ENCODE data around the gene ADAM23.
"Not testable (repeated sequence)": the region's sequence is repeated elsewhere in the genome, so short reads cannot be mapped to it uniquely, and the experiment has no call there.

ADAM23 gene, protein sequence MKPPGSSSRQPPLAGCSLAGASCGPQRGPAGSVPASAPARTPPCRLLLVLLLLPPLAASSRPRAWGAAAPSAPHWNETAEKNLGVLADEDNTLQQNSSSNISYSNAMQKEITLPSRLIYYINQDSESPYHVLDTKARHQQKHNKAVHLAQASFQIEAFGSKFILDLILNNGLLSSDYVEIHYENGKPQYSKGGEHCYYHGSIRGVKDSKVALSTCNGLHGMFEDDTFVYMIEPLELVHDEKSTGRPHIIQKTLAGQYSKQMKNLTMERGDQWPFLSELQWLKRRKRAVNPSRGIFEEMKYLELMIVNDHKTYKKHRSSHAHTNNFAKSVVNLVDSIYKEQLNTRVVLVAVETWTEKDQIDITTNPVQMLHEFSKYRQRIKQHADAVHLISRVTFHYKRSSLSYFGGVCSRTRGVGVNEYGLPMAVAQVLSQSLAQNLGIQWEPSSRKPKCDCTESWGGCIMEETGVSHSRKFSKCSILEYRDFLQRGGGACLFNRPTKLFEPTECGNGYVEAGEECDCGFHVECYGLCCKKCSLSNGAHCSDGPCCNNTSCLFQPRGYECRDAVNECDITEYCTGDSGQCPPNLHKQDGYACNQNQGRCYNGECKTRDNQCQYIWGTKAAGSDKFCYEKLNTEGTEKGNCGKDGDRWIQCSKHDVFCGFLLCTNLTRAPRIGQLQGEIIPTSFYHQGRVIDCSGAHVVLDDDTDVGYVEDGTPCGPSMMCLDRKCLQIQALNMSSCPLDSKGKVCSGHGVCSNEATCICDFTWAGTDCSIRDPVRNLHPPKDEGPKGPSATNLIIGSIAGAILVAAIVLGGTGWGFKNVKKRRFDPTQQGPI

DNA sequence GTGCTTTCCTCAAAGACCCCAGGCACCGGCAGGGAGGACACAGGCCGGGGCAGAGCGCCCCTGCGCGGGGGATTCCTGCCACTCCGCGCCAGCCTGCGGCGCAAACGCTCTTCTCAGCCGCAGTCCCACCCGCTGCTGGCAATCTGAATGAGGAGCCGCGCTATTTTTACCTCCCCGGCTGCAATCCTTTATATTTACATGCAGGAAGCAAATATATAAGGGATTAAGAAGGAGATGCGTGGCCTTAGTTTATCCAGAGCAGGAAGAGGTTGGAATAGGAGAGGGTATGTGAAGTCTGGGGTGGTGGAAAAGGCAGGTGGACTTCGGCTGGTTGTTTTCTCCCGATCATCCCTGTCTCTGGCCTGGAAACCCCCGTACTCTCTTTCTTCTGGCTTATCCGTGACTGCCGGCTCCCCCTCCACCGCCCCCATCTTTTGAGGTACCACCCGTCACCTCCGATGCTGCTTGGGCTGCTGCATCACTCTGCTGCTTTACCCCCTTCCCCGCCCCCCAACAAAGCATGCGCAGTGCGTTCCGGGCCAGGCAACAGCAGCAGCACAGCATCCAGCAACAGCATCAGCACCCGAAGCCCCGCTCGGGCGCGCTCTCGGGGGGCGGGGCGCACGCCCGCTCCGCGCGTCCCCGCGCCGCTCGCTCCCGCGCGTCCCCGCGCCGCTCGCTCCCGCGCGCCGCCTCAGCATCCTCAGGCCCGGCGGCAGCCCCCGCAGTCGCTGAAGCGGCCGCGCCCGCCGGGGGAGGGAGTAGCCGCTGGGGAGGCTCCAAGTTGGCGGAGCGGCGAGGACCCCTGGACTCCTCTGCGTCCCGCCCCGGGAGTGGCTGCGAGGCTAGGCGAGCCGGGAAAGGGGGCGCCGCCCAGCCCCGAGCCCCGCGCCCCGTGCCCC, at the start of gene ADAM23:
Gene ADAM23 (plus strand): TSS at position 700 of the 902 bp plus-strand sequence. CDS start 335 bp downstream, outside the sequence.
- DNase-seq (ENCODE audit: low spot score) = peak; percentile 92

DNA sequence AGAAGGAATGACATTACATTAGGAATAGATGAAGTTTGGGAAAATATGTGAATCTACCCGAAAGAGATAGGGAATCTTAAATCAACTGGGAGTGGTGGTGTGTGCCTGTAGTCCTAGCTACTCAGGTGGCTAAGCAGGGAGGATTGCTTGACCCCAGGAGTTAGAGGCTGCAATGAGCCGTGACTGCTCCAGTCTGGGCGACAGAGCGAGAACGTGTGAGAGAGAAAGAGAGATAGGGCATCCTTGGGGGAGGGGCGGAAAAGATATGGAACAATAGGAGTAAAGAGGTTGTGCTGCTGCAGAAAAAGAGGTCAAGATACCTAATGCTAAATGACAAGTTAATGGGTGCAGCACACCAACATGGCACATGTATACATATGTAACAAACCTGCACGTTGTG, 47.1 kb upstream of the ADAM23 start:
- no peak for DNase-seq (ENCODE audit: low spot score)

DNA sequence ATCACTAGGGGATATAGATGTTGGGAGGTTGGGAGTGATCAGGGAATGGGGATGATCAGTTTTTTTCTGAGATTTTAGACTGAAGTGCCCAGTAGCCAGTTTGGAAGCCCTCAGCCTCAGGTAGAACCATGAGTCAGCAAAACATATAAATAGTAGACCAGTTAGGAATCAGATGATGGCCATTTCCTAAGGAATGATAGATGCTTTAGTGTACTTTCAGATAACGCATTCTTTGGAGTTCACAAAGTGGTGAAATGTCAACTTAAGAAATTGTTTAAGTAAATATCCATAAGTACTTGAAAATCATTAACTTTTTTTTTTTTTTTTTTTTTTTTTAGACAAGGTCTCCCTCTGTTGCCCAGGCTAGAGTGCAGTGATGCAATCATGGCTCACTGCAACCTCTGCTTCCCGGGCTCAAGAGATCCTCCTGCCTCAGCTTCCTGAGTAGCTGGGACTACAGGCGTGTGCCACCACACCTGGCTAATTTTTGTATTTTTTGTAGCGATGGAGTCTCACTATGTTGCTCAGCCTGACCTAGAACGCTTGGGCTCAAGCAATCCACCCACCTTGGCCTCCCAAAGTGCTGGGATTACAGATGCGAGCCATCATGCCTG, 40.3 kb upstream of the ADAM23 start:
- DNase-seq (ENCODE audit: low spot score) = not testable (repeated sequence)

DNA sequence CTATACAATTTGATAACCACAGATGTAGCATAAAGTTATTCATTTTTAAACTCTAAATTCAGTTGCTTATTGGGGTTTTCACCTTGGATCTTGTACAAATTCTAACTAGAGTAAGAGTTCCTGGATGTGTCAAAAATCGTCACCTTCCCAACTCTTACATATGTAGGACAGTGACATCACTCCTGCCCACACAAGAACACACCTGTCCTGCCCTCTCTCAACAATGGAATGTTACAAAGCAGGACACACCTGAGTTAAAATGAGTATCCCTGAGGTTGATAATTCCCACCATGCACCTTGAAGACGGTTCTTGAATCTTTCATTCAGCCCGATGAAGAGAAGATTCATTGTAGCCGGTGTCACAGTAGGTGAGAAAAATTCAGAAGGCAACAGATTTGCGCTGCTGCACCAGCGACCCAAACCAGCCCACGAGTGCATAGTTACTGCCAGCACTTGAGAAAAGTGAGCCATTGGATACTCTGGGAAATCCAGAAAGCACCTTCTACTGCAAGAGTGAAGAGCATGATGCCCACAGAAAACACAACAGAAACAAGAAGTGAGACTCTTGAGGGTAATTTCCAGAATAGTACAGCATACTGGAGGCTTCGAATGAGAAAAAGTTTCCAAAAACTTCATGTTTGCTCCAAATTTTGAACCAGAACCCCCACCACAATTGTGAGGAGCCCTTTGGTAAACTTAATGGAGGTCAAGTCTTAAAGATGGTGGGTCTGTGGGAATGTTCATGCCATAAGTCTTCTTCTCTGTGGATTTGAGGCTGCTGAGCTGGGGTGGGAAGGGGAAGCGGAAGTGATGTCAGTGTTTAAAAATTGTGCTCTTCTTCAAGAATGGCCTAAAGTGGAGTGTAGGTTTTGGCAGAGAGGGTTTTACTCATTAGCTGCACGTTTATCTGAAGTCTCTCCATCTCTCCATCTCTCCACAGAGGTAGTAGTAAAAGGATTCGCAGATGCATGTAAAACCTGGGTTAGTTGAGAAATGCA, 34.7 kb upstream of the ADAM23 start:
- no peak for DNase-seq (ENCODE audit: low spot score)

DNA sequence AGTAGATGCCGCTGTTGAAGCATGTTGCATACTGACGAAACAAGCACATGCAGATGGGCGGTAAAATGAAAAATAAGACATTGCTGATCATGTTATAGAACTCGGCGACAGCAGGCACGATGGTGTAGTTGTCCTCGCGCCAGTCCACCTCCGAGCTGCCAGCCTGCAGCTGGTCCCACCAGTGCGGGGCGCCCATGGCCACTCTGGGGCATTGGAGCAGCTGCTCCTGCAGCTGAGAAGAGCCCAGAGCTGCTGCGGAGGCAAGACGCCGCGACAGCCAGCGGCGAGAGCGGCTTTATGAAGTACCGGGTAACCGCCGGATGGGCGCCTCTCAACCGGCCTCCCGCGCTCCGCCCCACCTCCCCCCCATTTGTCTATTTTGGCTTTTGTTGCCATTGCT, 32.6 kb upstream of the ADAM23 start:
- no peak for DNase-seq (ENCODE audit: low spot score)

DNA sequence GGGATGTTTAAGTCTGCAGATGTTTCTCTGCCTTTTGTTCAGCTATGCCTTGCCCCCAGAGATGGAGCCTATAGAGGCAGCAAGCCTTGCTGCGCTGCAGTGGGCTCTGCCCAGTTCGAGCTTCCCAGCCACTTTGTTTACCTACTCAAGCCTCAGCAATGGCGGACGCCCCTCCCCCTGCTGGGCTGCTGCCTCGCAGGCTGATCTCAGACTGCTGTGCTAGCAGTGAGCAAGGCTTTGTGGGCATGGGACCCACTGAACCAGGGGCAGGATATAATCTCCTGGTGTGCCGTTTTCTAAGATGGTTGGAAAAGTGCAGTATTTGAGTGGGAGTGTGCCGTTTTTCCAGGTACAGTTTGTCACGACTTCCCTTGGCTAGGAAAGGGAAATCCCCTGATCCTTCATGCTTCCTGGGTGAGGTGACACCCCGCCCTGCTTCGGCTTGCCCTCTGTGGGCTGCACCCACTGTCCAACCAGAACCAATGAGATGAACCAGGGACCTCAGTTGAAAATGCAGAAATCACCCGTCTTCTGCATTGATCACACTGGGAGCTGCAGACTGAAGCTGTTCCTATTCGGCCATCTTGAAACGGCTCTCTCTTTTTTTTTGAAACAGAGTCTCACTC, 27.6 kb upstream of the ADAM23 start:
- DNase-seq (ENCODE audit: low spot score) = no peak

DNA sequence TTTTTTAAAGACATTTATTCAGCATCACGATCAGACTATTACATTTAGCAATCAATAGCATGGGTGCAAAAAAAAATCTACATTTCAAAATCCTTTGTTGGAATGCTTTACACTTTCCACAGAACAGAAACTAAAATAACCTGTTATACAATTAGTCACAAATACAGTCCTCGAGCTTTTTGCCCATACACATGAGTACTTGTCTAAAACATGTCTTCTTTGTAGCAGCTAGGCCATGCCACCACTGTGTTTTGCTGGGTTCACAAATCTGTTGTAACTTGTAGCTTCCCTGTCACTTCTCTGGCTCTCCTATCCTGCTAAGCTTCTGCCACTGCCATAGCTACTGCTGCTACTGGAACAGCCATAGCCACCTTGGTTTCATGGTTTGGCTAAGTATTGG, 24.4 kb upstream of the ADAM23 start:
- no peak for DNase-seq (ENCODE audit: low spot score)

DNA sequence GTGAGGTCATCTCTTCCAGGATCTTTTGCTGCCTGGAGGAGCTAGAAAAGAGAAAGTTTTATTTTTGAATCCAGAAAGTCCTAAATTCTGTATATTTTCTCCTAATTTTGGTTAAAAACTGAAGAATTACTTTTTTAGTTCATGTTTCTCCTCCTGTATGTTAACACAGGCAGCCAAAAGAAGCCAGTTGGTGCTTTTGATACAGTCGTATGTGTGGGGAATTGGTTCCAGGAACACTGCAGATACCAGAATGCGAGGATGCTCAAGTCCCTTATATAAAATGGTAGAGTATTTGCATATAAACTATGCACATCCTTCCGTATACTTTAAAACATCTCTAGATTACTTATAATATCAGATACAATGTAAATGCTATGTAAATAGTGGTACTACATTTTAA, 22.6 kb upstream of the ADAM23 start:
- DNase-seq (ENCODE audit: low spot score) = no peak

DNA sequence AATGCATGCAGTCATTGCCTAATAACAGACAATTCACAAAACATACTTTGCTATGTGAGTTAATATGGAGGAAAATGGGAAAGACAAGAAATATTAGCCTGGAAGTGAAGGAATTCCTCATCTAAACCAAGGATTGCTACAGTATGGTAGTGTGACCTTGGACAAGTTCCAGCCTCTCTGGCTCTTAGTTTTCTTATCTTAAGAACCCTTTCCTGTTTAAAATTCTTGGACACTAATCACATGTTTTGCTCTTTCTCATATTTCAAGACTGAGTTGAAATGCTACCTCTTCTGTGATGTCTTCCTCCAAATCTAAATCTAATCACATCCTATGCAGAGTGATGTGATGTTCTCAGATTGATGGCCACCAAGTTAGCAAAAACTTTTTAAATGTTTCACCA, 20.8 kb upstream of the ADAM23 start:
- no peak for DNase-seq (ENCODE audit: low spot score)

DNA sequence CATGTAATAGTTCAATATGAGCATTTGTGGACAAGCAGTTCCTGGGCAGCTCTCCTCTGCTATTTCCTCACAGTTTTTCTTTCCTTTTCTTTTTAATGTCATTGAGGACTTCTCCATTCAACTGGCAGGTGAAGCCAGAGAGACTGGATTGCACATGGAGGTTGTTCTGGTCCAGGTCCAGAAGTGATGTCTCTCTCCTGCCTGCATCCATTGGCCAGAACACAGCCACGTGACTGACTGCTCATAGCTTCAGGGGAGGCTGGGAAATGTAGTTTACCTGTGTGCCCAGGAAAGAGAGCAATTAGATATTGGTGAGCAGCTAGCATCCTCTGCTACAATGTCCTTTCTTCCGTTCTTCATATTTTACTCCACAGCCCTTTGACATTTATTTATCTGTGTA, 20.2 kb upstream of the ADAM23 start:
- DNase-seq (ENCODE audit: low spot score) = no peak

DNA sequence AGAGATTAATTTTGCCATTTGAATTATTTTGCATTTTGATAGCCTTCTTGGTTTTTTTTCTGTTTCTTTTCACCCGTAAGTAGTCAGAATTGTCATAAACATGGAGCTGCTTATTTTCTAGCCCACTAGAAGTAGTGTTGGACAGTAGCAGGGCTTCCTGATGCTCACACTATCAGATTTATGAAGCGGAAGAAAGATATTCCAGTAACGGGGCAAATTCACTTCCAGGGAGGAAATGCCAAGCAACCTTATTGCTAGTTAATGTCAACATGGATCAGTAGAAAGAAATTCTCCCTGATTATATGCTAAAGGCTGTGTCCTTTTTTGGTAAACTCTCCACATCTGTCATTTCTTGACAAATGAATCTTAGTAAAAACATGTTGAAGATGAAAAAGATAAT, 19.2 kb upstream of the ADAM23 start:
- DNase-seq (ENCODE audit: low spot score) = no peak

DNA sequence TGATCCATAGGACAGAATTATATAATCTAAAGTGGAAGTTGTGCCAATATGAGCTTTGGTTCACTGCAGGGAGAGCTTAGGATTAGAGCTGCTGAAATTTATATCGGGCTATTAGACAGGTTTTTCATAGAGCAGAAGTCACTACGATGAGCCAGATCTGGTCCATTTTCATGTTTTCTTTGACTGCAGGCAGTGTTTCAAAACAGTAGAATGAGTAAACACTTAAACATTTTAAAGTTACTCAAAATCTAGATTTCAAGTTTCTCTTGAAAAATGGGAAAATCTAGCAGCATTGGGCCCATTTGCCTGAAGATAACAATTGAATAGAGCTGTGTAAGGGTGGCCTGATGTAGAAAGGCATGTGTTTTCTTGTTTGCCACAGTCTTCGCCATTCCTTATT, 14.5 kb upstream of the ADAM23 start:
- DNase-seq (ENCODE audit: low spot score) = no peak

DNA sequence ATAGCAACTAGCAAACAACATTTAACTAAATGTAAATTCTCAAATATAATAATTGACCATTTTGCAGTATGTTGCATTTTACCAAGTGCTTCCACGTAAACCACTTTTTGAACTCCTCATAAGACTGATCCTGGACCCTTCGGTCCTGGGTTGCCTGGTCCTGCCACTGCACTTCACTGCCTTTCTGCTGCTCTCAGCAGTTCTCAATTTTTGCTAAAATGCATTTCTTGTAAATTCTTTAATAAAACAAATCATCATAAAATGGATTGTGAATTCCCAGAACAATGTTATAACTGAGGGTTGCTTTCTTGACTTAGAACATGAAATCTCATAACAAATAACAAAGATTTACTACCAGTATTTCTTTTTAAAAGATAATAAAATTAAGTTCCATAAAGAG, 12.9 kb upstream of the ADAM23 start:
- no peak for DNase-seq (ENCODE audit: low spot score)

DNA sequence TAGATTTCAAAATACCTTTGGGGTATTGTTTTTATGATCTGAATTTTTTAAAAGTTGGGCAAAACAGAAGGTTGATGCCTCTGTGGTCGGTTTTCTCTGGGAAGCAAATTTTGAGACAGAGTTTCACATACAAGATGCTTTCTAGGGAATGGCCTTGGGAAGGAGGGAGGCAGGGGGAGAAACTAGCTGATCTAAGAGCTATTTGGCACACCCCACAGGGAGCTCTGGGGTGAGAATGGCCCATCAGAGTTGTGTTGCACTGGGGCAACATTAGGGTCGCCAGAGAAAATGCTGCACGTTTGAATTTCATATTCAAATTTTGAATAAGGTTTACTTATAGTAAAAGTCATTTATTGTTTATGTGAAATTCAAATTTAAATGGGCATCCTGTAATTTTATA, 11.9 kb upstream of the ADAM23 start:
- DNase-seq (ENCODE audit: low spot score) = no peak

DNA sequence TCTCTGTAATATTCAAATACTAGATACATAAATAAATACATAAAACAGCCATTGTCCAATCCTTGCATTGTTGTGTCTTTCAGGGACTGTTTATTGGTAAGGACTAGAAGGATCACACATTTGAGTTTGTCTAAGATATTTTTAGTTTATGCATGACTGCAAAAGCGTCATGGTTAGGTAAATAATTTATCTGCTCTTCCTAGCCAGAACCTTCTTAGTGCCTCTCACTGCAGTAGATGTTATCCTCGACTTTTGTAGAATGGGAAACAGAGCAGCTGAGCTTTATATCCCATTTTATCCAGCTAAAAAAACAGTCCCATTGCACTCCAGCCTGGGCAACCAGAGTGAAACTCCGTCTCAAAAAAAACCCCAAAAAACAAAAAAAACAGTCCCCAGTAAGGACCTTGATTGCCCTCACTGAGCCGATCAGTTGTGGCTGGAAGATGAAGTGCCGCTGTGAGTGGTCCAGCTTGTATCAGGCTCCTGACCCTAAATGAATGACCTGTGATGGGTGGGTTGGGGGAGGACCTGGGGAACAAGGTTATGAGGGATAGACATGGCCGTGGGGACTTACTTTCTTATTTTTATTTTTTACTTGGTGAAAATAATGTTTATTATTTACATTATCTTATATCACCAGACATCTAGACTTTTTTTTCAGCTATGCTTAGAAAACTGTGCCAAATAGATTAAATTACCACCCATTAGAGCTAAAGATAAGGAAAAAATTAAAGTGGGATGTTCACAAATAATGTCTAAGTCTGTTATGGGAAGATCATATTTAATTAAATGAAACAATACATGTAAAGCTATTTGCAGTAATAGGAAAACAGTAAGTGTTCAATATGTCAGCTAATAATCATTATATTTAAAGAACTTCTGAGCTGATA, 10.9 kb upstream of the ADAM23 start:
- no peak for DNase-seq (ENCODE audit: low spot score)

DNA sequence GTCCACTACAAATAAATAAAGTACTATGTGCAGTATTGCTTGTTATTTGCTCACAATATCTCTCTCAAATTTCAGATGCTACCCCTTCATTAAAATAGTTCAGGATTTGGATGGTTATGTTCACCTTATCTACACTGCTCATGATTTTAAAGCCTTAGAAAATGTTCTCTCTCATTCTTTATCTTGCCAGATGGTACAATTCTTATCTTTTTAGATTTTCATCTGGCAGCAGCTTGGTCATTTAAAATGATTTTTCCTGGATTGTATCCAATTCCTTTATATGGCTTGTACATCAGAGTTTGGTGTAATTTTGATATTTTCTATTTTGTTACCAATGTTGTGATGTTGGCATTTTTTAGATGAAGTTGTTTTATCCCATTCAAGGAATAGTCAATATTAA, 10.1 kb upstream of the ADAM23 start:
- DNase-seq (ENCODE audit: low spot score) = no peak

DNA sequence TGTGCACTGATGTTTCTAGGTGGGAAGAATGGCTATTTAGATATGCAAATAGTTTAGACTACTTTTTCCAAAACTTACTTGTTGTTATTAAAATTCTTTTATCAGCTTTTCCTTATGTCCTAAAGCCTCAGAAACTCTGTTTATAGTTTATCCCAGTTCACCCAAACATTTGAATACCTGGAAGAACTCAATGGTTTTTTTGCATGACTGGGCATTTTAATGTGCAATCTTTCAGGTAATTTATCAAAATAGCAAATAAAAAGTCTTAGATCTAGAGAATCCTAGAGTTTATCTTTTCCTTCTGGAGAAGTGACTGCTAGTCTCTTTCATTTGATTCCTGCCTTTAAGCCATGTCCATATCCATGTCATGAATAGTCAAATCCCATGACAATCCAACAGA, 9.6 kb upstream of the ADAM23 start:
- DNase-seq (ENCODE audit: low spot score) = no peak

DNA sequence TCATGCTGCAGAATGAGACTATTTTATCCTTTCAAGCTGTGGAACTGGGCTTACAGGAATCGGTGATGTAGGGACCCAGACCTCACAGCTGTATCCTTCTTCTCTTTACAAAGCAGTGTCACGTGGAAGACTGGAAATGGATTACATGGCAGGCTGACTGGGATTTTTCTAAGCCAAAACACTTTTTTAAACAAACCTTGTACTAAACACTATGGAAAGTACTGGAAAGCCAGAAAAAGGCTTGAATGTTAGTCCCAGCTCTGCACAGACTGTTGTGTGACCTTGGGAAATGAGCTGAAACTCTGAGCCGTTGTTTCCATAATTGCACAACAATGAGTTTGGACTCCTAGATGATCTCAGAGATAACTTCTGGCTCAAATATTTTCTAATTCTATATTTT, 7.6 kb upstream of the ADAM23 start:
- DNase-seq (ENCODE audit: low spot score) = no peak

DNA sequence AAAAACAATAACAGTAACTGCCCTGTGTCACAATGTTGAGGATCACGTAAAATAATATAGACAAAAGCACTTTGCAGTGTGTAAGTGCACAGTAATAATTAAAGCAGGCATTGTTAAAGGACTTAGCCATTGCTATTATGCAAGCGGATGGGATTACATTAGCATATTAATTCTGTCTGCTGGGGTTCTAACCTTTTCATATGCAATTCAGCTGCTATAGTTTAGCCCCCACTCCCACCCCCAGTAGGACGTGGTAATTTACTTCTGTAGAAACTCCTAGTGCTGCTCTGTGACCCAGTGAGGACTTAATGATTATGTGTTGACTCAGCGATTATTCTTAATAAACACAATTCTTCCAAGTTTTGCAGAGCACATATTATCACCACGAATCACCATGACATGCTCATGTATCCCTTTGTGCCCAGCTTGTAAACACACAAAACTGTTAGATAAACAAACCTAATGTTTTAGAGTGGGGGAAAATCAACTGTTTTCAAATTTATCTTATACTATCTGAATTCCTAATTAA, 5.1 kb upstream of the ADAM23 start:
- DNase-seq (ENCODE audit: low spot score) = no peak
